Loucy (cell line): ENCODE data around the gene QRSL1.
A peak's percentile ranks its signal among the peaks of the same experiment; 100 is the strongest.

ENCODE experiments used
- H2AFZ ChIP-seq: fragments of 200-600 bp; sonication (generic); 2 replicates; pipeline ENCODE4 v1.6.0; 2016; ENCODE audit warnings: antibody characterized with exemption, mild to moderate bottlenecking, low read length, moderate library complexity
- H3F3A ChIP-seq: fragments of 200-600 bp; 2 replicates; pipeline ENCODE4 v1.6.0; 2016; ENCODE audit warnings: antibody characterized with exemption, low read depth, mild to moderate bottlenecking
- H3K27me3 ChIP-seq: fragments of 200-600 bp; sonication (generic); 2 replicates; pipeline ENCODE4 v1.6.1; 2014; ENCODE audit warnings: low read length, mild to moderate bottlenecking; ENCODE audit not compliant: insufficient read depth, poor library complexity, severe bottlenecking
- H3K36me3 ChIP-seq: fragments of 200-600 bp; sonication (generic); 2 replicates; pipeline ENCODE4 v1.6.1; 2016; ENCODE audit warnings: low read length; ENCODE audit not compliant: insufficient read depth
- H3K4me1 ChIP-seq: fragments of 200-600 bp; sonication (generic); 2 replicates; pipeline ENCODE4 v1.5.1; 2014; ENCODE audit warnings: low read length, mild to moderate bottlenecking; ENCODE audit not compliant: insufficient read depth, poor library complexity, severe bottlenecking
- H3K4me2 ChIP-seq: fragments of 200-600 bp; sonication (generic); 2 replicates; pipeline ENCODE4 v1.6.0; 2014; ENCODE audit warnings: antibody characterized with exemption, low read length, low read depth, mild to moderate bottlenecking; ENCODE audit not compliant: poor library complexity, severe bottlenecking
- H3K4me3 ChIP-seq: fragments of 200-600 bp; sonication (generic); 2 replicates; pipeline ENCODE4 v1.5.1; 2014; ENCODE audit warnings: low read length, mild to moderate bottlenecking, mixed read lengths; ENCODE audit not compliant: poor library complexity, severe bottlenecking
- H3K79me2 ChIP-seq: fragments of 200-600 bp; sonication (generic); 2 replicates; pipeline ENCODE4 v1.6.1; 2014; ENCODE audit warnings: low read length; ENCODE audit not compliant: insufficient read depth
- H3K9ac ChIP-seq: fragments of 200-600 bp; sonication (generic); 2 replicates; pipeline ENCODE4 v1.6.0; 2014; ENCODE audit warnings: mild to moderate bottlenecking, low read depth, low read length, moderate library complexity; ENCODE audit not compliant: poor library complexity, severe bottlenecking
- H3K9me2 ChIP-seq: fragments of 200-600 bp; sonication (generic); replicated peaks from 2 replicates; pipeline ENCODE4 v1.6.1; 2016; ENCODE audit warnings: low read depth, low read length, mixed read lengths
- H3K9me3 ChIP-seq: fragments of 200-600 bp; sonication (generic); 2 replicates; pipeline ENCODE4 v1.6.1; 2014; ENCODE audit warnings: mild to moderate bottlenecking, antibody characterized with exemption, low read length, low read depth; ENCODE audit not compliant: insufficient read depth
- H4K20me1 ChIP-seq: fragments of 200-600 bp; sonication (generic); 2 replicates; pipeline ENCODE4 v1.6.0; 2014; ENCODE audit warnings: antibody characterized with exemption, low read length, mild to moderate bottlenecking; ENCODE audit not compliant: insufficient read depth, poor library complexity, severe bottlenecking
- CTCF ChIP-seq: fragments of 200-600 bp; sonication (generic); conservative IDR thresholded peaks from 2 replicates; pipeline ENCODE4 v1.5.1; 2014; ENCODE audit warnings: mild to moderate bottlenecking, antibody characterized with exemption, low read length
- EZH2phosphoT487 ChIP-seq: fragments of 200-600 bp; IDR thresholded peaks from 2 replicates; pipeline ENCODE4 v1.6.1; 2018; ENCODE audit warnings: antibody characterized with exemption, mild to moderate bottlenecking, moderate library complexity, borderline replicate concordance

The QRSL1 gene

GRCh38 chr6:106685833-106686232 lies 56.5 kb downstream of the QRSL1 start:
- Histone ChIP-seq H3K4me1 (no peaks in the 10 kb centered on the region), H3K9ac (no peak overlapping the region), H2AFZ (no peak overlapping the region), H3K9me3 (no peaks in the 10 kb centered on the region), H3K9me2 (no peaks in the 10 kb centered on the region), H3K79me2 (no peaks in the 10 kb centered on the region), H4K20me1 (no peaks in the 10 kb centered on the region), H3K36me3 (no peaks in the 10 kb centered on the region), H3K4me2 (no peak overlapping the region), H3F3A (no peaks in the 10 kb centered on the region), H3K27me3 (no peaks in the 10 kb centered on the region), H3K4me3 (no peak overlapping the region)
- TF ChIP-seq CTCF: no peak
- no peak for TF ChIP-seq EZH2phosphoT487

GRCh38 chr6:106688177-106688951 lies 59.0 kb downstream of the QRSL1 start:
- Histone ChIP-seq H3K9ac (no peak overlapping the region), H3K4me2 (no peak overlapping the region), H4K20me1 (no peaks in the 10 kb centered on the region), H3K27me3 (no peaks in the 10 kb centered on the region), H3K79me2 (no peaks in the 10 kb centered on the region), H3K9me2 (no peaks in the 10 kb centered on the region), H3K9me3 (no peaks in the 10 kb centered on the region), H3K4me3 (no peak overlapping the region), H2AFZ (no peak overlapping the region), H3K4me1 (no peaks in the 10 kb centered on the region), H3K36me3 (no peaks in the 10 kb centered on the region), H3F3A (no peaks in the 10 kb centered on the region)
- TF ChIP-seq EZH2phosphoT487 (no peak), CTCF (0 out of 2 replicates have a peak, but pooled peaks have one; percentile 25)

GRCh38 chr6:106692112-106692818 lies 62.9 kb downstream of the QRSL1 start:
- no peak overlapping the region for H3K4me3 ChIP-seq
- H3K79me2 ChIP-seq: no peaks in the 10 kb centered on the region
- H3K27me3 ChIP-seq: no peaks in the 10 kb centered on the region
- no peaks in the 10 kb centered on the region for H3K36me3 ChIP-seq
- H3K4me2 ChIP-seq: no peak overlapping the region
- no peaks in the 10 kb centered on the region for H4K20me1 ChIP-seq
- H2AFZ ChIP-seq: no peak overlapping the region
- no peaks in the 10 kb centered on the region for H3K9me2 ChIP-seq
- H3K9me3 ChIP-seq: no peaks in the 10 kb centered on the region
- TF ChIP-seq CTCF (no peak), EZH2phosphoT487 (no peak)
- H3K9ac ChIP-seq: no peak overlapping the region
- H3K4me1 ChIP-seq: peaks cover 3% of the 10 kb centered on the region
- no peaks in the 10 kb centered on the region for H3F3A ChIP-seq
